Fibroblast of lung (primary cell): ENCODE results near the gene GRB10. TPM values are rescaled to one million over a fixed set of nuclear protein-coding genes. Genes with fewer than 3 reads are reported as not detected.

ENCODE experiments used
- DNase-seq, 2 donors: peaks; one replicate each; pipeline versions ENCODE4 v3.0.0 to v3.0.0-alpha.2; 2010; ENCODE audit warnings: low read depth in 2 of 2
- H2AFZ ChIP-seq: 2 replicates; pipeline ENCODE4 v1.5.1; 2012; ENCODE audit warnings: low read length, control low read depth, inconsistent platforms
- H3K27ac ChIP-seq: 2 replicates; pipeline ENCODE4 v1.5.1; 2011; ENCODE audit warnings: low read length, control low read depth; ENCODE audit not compliant: insufficient read depth
- H3K27me3 ChIP-seq: 2 replicates; pipeline ENCODE4 v1.5.1; 2011; ENCODE audit warnings: mild to moderate bottlenecking, low read length; ENCODE audit not compliant: control insufficient read depth, insufficient read depth
- H3K36me3 ChIP-seq: 2 replicates; pipeline ENCODE4 v1.5.1; 2011; ENCODE audit warnings: low read length; ENCODE audit not compliant: control insufficient read depth, insufficient read depth
- H3K4me1 ChIP-seq: 2 replicates; pipeline ENCODE4 v1.5.1; 2011; ENCODE audit warnings: low read length; ENCODE audit not compliant: control insufficient read depth, insufficient read depth; ENCODE audit errors: extremely low read depth
- H3K4me2 ChIP-seq: 2 replicates; pipeline ENCODE4 v1.5.1; 2011; ENCODE audit warnings: low read length, control low read depth; ENCODE audit not compliant: insufficient read depth; ENCODE audit errors: extremely low read depth
- H3K4me3 ChIP-seq, 4 experiments: fragments of 200-600 bp in 1 of 4; sonication (generic) in 1 of 4; replicated peaks in 1 of 4; 2 replicates each; pipeline ENCODE4 v1.5.1; 2011 to 2016; ENCODE audit warnings: low read length in 4 of 4, low read depth in 3 of 4, mild to moderate bottlenecking in 3 of 4, control low read depth in 2 of 4, inconsistent platforms in 1 of 4, mixed read lengths in 1 of 4; ENCODE audit not compliant: insufficient read depth in 1 of 4; ENCODE audit errors: control extremely low read depth in 1 of 4
- H3K79me2 ChIP-seq: 2 replicates; pipeline ENCODE4 v1.5.1; 2012; ENCODE audit warnings: mild to moderate bottlenecking, low read length, inconsistent platforms; ENCODE audit not compliant: control insufficient read depth, insufficient read depth
- H3K9ac ChIP-seq: 2 replicates; pipeline ENCODE4 v1.5.1; 2011; ENCODE audit warnings: mild to moderate bottlenecking, low read length, control low read depth; ENCODE audit not compliant: insufficient read depth
- H3K9me3 ChIP-seq: 2 replicates; pipeline ENCODE4 v1.5.1; 2012; ENCODE audit warnings: low read depth, low read length; ENCODE audit not compliant: control insufficient read depth, insufficient read depth
- H4K20me1 ChIP-seq: 2 replicates; pipeline ENCODE4 v1.5.1; 2011; ENCODE audit warnings: low read length; ENCODE audit not compliant: control insufficient read depth, insufficient read depth; ENCODE audit errors: extremely low read depth
- CTCF ChIP-seq, 2 donors: IDR thresholded peaks in 1 of 2; conservative IDR thresholded peaks in 1 of 2; 1 replicate in 1 of 2; 2 replicates in 1 of 2; pipeline ENCODE4 v1.5.1; 2011 to 2012; ENCODE audit warnings: low read length in 2 of 2, control low read depth in 1 of 2, inconsistent platforms in 1 of 2, low read depth in 1 of 2, mild to moderate bottlenecking in 1 of 2
- EZH2 ChIP-seq: IDR thresholded peaks from 2 replicates; pipeline ENCODE4 v1.5.1; 2012; ENCODE audit warnings: low read length, control low read depth, mild to moderate bottlenecking; ENCODE audit errors: missing control alignments
- polyA plus RNA-seq, 2 donors: library from polyadenylated mRNA; depleted of rRNA in 1 of 2; stranded (reverse) in 1 of 2; unstranded in 1 of 2; fragments of >200 nt; gene quantifications; 2 replicates each; pipeline ENCODE4 v1.2.1, GENCODE V29; 2011 to 2012; ENCODE audit warnings: missing spikeins in 1 of 2
- total RNA-seq: library from RNA; depleted of rRNA; stranded (reverse); fragments of >200 nt; gene quantifications from 2 replicates; pipeline ENCODE4 v1.2.1, GENCODE V29; 2014

The GRB10 gene
- total and polyA plus RNA-seq, 2 donors (not counting 1 experiment from before 2014, with no cell fraction given): 11.1 to 64.1 TPM

GRCh38 chr7:50754241-50754640, 28.5 kb downstream of the GRB10 start:
- DNase-seq: no peak
- Histone ChIP-seq H3K27me3 (no peaks in the 10 kb centered on the region), H3K4me3 (no peak overlapping the region), H3K9ac (no peak overlapping the region), H3K79me2 (peaks cover 8% of the 10 kb centered on the region), H3K4me1 (no peaks in the 10 kb centered on the region), H3K27ac (no peak overlapping the region), H3K4me2 (no peak overlapping the region), H2AFZ (no peak overlapping the region), H3K36me3 (peaks cover 3% of the 10 kb centered on the region), H3K9me3 (no peaks in the 10 kb centered on the region), H4K20me1 (no peaks in the 10 kb centered on the region)
- TF ChIP-seq EZH2: no peak

- TF ChIP-seq EZH2: no peak
- TF ChIP-seq CTCF (conservative IDR thresholded peaks at IDR 0.05 in 1 of 2, IDR thresholded peaks at IDR 0.05 in 1 of 2; ENCODE audit: low read depth in 1 of 2, low read length in 2 of 2): no peak
- Histone ChIP-seq H4K20me1 (no peaks in the 10 kb centered on the region), H3K4me3 (no peak overlapping the region)
Measured at GRCh38 chr7:50752422-50752821, 30.3 kb downstream of the GRB10 start.

GRCh38 chr7:50751146-50751545, 31.6 kb downstream of the GRB10 start:
- peaks cover 3% of the 10 kb centered on the region for H3K79me2 ChIP-seq

More at GRCh38 chr7:50752422-50752821, 30.3 kb downstream of the GRB10 start:
- Histone ChIP-seq H3K4me1 (no peaks in the 10 kb centered on the region), H3K9me3 (no peaks in the 10 kb centered on the region), H3K4me2 (no peak overlapping the region), H3K79me2 (peaks cover 5% of the 10 kb centered on the region), H3K27ac (no peak overlapping the region), H2AFZ (no peak overlapping the region), H3K36me3 (peaks cover 3% of the 10 kb centered on the region), H3K27me3 (no peaks in the 10 kb centered on the region), H3K9ac (no peak overlapping the region)
- DNase-seq: no peak

More at GRCh38 chr7:50751146-50751545, 31.6 kb downstream of the GRB10 start:
- no peak for DNase-seq
- Histone ChIP-seq H3K4me1 (no peaks in the 10 kb centered on the region), H3K27me3 (no peaks in the 10 kb centered on the region), H2AFZ (no peak overlapping the region), H3K4me2 (no peak overlapping the region), H4K20me1 (no peaks in the 10 kb centered on the region), H3K4me3 (no peak overlapping the region), H3K27ac (no peak overlapping the region), H3K36me3 (peaks cover 3% of the 10 kb centered on the region), H3K9ac (no peak overlapping the region), H3K9me3 (no peaks in the 10 kb centered on the region)
- TF ChIP-seq EZH2 (no peak), CTCF (conservative IDR thresholded peaks at IDR 0.05 in 1 of 2, IDR thresholded peaks at IDR 0.05 in 1 of 2; ENCODE audit: low read depth in 1 of 2, low read length in 2 of 2) (no peak)
